ENCODE data around the gene PDE1C.

PDE1C gene

DNA sequence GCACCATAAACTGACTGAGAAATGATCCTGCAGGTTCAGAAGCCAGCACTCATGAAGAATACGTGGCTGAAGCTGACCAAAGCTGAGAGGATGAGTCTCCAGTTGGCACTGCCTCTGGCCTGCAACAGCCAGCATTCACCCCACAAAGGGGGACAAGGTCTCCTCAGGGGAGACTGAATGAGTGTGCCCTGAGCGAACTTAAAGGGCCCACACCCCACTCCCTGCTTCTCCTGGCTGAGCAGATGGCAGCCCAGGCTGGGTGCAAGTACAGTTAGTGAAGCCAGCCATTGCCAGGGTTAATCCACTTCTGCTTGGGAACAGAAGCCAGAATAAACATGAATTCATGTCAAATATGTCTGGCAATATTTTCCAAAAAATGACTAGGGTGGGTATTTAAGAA, 285.1 kb downstream of the PDE1C start:
- DNase-seq: no peak

DNA sequence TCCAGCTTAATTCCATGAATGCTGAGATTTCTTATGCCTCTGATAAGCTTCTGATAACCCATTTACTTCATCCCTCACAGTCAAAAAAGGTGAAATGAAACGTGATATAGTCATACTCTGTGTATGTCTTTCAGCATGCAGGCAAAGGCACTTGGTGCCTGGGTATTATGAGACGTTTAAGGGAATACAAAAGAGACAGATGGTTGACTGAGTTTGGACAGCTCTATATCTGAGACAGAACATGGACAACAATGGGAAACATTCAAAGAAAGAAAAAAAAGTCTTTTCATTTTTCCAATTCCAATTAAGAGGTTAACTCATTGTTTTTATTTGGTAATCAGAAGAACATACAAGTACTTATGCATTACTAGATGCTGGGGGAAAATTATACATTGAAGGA, 287.0 kb downstream of the PDE1C start:
- no peak for DNase-seq

DNA sequence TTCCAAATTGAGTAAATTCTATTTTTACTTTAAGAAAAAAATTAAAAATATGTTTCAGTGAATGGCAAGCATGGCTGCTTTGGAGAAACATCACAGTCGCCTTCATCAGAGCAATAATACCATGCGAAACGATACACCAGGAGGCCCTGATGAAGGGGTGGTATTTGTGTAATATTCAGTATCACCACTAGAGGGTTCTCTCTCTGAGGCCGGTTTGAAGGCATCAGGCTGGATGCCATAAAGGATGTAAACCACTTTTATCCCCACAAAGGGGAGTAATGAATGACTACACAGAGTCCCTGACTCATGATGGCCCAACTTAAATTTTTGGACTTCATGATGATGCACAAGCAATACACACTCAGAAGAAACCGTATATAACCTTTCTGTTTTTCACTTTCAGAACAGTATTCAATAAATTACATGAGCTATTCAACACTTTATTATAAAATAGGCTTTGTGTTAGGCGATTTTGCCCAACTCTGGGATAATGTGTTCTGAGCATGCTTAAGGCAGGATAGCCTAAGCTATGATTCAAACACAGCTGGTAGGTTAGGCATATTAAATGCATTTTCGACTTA, 287.7 kb downstream of the PDE1C start:
- DNase-seq: peak in 5 of 51 donors; percentile 1 to 62 (median 4)

DNA sequence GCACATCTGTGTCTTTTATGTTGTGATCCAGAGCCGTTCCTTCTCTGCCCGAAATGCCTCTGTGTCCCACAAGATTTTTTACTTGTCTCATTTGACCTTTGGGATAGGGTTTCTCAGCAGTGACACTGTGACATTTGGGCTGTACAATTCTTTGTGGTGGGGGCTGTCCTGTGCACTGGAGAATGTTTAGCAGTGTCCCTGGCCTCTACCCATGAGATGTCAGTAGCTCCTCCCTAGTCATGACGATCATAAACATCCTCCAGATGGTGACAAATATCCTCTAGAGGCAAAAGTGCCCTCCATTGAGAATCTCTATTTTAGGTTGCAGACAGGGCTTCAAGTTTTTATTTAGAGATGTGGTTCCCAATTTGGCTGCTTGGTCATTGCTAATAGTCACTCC, 291.9 kb downstream of the PDE1C start:
- DNase-seq: no peak

DNA sequence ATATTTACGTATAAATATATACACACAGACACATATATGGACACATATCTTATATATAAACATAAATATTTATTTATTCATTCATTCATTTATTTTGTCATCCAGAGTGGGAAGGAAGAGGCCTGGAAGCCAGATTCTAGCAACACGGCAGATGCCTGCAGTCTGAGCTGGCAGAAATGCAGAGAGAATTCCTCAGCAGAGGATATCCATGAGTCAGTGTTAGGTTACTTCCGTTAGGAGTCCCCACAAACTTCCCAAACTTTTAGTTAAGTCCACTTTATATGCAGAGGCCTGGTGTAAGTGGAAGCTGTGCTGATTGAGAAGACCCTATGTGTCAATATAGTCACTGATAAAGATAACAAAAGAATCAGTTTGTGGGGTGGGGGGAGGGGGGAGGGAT, 293.6 kb downstream of the PDE1C start:
- DNase-seq: no peak

DNA sequence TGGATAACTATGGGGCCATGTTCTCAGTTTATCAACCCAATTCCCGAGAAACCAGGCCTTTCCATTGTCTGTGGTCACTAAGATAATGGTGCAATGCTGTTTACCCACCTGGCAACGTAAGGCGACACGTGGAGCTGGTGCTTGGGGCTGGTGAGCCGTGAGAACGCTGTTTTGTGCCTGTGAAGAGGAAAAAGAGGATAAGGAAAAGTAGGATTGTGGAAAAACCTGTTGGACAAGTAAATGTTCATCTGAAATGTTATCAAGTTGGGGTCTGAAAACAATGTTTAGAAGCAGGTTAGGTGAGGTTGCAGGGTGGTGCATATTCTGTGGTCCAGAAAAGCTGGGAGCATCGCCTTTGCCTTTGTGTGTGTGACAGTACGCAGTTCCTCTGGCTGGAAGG, 294.7 kb downstream of the PDE1C start:
- DNase-seq: no peak

DNA sequence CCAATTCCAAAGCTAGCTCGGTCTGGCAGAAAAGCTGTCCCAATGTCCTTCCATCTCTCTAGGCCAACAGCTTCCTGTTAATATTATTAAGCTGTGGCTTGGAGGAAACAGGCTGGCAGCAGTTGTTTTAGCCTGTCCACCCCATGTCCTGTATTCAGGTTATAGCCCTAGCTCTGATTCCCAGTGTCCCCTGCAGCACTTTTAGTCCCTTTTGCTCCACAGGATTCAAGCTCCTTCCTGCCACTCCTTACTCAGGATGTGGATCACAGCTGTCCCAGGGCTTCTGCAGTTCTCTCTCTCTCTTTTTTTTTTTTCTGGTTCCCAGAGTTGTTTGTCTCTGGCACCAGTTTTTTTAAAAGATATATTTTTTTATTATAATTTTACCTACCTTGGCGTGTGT, 298.0 kb downstream of the PDE1C start:
- DNase-seq: no peak

DNA sequence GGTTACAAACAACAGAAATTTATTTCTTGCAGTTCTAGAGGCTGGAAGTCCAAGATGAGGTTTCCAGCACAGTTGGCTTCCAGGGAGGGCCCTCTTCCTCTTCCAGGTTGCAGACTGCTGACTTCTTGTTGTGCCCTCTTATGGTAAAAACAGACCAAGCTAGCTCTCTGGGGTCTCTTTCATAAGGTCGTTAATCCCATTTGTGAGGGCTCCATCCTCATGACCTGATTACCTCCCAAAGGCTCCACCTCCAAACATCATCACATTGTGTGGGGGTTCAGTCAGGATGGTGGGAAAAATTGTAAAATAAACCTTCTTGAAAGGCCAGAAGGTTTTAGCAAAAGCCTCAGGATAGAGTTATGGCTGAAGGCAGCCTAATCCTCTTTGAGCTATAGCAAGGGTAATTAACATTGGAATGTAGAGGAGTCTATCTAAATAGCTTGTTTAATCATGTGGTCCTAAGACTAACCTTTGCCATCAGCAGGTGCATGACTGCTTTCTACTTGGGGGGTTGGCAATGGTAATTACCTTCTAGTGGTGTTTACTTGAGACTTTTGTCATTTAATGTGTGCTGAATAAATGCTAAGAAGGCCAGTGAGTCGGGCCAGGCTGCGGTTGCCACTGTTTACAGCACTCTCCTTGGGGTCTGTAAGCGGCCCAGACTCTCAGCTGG, 302.4 kb downstream of the PDE1C start:
- DNase-seq: no peak

DNA sequence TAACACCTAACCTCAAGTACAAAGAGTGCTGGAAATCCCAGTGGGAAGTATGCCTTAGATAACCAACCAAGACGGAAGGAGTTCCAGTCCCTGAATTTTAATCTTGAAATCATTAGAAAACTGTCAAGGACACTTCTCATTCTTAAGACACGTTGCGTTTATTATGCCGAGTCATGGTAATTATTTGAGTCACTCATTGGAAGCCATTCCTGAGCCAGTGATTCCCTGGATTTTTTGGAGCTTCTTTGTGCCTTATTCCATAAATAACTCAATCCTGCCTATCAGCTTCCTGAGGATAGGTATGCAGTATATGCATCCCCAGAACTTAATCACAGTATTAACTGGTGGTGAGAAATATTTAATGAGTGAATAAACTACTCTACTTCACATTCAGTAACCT, 305.7 kb downstream of the PDE1C start:
- no peak for DNase-seq

DNA sequence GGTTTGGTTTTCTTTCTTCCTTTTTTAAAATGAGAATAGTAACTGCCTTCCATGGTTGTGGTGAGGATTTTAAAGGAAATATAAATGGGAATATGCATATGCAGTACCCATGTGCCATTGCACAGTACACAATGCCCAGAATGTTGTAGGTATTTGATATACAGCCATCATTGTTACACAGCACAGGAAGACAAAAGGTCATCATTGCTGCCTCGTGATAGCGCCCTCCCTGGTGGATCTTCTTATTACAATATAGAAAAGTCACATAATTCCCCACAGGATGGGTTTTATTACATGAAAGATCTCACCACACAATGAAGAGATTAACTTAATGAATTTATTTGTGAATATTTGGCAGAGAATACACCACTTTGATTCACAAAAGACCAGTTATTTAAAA, 306.7 kb downstream of the PDE1C start:
- DNase-seq: no peak

DNA sequence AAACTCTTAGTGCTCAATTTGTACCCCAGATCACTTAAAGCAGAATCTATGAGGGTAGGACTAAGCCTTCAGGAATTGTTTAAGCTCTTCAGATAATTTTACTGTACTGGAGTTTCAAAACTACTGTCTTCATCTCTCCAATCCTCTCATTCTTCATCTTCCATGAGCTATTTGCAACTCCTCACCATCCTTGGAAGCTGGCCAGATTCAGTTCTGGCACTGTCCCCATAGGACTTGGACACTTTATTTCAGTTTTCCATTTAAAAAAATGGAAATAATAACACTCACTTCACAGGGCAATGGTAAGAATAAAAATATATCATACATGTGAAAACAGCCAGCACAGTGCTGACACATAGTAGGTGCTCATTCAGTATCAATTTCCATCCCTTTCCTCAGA, 308.6 kb downstream of the PDE1C start:
- no peak for DNase-seq

DNA sequence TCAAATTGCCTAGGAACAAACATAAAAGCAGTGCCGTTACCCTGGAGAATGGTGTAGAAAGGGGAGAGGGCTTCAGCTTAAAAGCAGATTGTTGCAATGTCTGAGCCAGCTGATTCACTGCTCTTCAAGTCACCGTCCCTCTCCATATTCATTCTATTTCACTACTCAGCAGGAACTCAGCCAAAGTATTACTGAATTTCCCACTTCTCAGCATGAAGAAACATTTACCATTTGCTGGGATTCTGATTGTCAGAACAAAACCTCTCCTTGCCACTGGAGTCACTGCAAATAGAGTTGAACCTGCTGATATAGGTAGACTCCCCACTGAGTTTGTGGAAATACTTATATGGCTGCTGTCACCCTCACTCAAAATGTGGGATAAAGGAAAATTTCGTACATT, 311.5 kb downstream of the PDE1C start:
- no peak for DNase-seq

DNA sequence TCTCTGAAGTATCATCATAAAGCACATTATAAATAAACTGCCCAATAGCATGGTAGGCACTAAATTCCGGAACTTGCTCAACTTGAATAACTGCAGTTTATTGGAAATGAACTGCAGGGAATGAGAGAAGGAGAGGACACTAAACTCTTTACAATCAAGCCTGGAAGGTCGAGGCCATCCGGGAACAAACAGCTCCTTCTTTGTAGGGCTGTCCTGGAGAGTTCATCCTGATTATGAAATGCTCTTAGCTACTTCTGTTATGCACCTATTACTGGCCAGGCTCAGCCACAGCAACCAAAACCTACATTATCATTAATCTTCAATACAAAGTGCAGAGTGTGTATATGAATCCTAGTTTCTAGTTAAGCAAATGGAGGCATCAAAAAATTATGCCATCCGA, 318.5 kb downstream of the PDE1C start:
- no peak for DNase-seq

DNA sequence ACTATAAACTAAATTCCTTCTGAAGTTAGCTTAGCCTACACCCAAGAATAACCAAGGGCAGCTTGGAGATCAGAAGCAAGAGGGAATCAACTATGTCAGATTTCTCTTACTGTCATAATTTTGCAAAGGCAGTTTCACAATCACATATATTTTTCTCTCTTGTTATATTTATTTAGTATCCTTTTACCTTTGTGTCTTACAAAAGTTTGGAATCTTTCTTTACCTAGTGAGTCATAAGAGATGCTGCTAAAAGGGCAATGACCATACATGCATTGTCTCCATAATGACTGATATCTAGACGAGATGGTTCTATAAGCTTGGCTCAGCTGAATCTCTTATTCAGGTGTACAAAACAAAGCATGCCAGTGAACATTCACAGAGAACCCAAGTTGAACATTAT, 322.1 kb downstream of the PDE1C start:
- DNase-seq: no peak

DNA sequence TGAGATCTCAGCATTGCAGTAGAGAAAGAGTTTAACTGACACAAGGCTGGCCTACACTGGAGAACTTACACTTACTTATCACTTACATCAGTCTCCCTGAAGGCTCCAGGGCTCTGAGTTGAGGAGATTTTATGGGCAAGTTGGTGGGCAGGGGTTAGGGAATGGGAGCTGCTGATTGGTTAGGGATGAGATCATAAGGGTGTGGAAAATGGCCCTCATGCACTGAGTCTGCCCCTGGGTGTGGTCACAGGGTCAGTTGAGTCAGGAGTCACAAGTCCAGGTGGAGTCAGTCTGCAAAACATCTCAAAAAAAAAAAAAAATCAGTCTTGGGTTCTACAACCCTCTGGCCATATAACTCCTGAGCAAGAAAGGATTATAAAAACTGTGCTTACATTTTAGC, 322.7 kb downstream of the PDE1C start:
- no peak for DNase-seq

DNA sequence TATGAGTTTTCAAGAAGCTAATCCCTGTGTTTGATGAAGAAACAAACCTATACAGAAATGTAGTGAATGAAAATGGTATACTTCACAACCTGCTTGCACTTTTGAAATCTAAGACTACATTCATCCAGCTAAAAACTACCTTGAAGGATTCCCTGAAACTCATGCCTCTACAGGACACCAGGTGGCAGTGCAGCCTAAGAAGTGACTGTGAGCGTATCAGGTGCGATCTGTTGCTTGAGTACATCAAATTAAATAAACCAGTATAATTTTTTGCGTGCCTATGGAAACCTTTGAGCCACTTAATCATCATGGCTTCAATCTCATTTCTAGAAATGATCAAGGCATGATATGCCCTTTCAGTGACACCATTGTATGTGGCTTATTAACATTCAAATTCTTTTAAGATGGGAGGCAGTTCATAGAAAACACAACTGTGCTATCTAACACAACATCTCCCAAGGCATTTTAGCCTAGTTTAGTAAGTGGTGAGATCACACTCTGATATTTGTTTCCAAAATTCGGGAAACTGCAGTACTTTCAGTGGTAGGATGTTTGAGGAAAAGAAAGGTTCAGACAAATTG, 325.8 kb downstream of the PDE1C start:
- peak in 41 of 51 donors; percentile 3 to 85 (median 36) for DNase-seq

DNA sequence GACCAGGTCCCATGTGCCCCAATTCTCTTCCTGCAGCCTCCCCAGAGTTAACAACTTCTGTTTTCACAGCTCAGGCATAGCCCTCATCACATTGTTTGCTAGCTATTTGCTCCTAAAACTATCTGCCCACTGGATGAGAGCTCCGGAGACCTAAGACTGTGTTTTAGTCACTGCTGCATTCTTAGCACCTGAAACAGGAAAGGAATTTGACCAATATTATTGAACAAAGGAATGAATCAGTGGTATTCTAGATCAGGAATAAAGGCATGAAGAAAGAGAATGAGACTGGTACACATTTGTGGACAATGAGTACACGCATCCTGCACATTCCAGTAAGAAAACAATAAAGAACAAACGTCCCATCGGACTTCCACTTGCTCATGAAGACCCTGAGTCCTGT, 328.4 kb downstream of the PDE1C start:
- no peak for DNase-seq

DNA sequence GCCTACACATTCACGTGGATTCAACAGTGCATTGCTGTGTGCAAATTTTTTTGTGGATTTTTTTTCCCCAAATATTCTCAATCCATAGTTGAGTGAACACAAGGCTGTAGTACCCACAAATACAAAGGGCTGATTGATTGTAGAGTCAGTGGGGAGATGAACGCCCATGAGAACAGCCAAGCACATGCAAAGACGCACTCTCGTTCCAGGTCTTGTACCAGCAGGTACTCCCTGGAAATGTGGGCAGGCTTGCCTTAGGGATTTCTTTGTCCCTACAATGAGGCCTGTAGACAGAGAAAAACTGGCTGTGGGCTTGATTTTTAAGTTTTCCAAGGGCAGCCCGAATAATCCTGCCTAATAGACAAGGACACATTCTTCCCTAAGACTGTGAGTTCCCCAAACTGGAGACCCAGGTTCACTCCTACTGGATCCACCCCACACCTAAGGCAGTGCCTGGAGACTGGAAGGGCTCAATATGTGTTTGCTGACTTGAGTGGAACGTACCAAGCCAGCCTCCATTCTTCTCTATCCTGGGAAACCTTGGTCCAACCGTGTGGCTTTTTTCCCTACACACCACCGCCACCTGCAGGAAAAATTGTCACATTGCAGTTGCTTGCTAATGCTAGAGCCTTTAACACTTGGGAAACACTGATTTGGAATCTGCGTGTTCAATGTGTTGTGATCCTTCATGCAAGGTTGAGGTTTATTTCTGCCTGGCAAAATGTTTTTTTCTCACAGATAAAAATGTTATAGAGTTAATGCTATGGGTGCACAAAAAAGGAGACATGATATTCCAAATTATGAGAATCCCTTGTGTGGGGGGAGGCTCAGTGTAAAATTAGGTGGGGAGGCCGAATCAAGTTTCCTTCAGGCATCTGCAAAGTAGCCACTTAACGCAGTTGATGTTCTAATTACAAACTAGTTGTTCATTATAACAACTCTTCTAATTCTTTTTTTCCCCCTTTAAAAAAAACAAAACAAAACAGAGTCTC, 333.9 kb downstream of the PDE1C start:
- peak in 46 of 51 donors; percentile 4 to 84 (median 44) for DNase-seq

DNA sequence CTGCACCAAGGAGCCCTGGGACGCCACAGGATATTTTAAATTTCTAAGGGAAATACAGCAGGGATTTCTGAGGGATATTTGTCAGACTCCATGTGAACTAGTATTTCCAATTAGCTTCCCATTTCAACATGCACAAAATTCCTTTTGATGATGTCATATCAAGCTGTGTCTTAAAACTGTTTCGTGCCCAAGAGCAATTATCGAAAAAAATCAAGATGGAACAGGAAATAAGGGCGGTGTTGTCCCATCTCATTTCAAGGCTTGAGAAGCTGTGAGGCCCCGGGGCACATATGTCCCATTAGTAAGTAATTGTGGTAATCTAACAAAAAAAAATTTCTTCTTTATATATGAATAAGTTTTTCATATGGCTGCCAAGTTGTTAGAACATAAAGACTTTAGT, 335.8 kb downstream of the PDE1C start:
- no peak for DNase-seq

DNA sequence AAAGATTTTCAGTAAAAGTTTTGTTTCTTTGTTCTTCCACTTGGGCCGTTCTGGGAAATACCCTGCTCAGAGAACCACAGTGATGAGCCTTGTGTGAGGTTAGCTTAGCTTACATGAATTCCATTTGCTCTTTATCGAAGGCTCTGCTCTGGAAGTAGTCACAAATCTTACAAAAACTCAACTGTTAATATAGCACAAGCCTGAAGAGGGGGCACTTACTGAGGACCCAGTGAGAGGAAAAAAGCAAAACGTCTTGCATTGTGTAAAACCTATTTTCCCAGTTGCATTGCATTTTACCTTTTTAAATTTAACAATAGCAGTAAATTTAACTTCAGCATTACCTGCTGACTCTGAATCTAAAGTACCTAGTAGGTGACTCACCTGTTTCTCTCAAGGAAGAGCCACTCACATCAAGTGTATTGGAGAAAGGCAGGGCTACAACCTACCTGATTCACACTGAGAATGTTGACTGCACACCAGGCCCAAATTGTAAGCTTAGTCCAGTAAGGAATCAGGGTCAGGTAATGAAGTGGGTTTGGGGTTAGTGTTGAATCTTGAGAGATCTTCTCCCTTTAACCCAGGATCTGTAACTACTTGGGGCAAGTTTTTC, 340.9 kb downstream of the PDE1C start:
- DNase-seq: no peak

DNA sequence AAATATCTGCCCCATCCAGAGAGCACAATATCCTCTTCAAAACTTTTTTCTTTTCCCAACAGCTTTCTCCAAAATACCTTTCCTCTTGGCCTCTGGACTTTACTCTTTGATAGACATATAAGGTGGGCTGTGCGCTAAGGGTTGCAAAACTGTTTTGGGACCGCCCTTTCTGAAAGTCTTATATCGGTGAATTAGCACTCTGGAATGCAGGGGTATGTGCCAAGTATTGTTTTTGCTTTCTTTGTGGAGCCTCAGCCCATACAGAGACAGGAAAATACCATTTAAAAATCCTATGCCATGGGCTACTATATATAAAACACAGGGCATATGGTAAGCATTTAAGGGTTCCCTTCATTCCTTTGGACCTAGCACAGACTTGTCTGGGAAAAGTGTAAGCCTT, 345.5 kb downstream of the PDE1C start:
- DNase-seq: no peak

DNA sequence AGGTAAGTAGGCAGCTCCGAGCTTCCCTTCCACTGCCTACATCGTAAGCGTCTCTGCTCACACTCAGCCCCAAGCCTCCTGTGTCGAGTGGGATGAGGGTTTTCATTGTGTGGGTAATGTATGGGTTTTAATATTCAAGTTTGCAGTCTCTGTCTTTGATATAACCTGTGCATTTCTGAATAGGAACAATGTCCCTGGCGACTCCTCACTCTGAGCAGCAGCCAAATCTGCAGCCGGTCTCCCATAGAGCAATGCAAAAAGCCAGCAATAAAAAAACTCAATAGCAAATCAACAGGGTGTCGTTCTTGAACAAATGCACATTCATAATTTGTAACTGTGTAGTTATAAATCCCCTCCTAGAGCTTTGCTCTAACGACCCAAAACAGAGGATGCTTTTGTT, 349.8 kb downstream of the PDE1C start:
- no peak for DNase-seq
